Endothelial cell of umbilical vein (primary cell): ENCODE measurements around the gene MIEN1. TPM values are rescaled to one million over a fixed set of nuclear protein-coding genes. Genes with fewer than 3 reads are reported as not detected.

Experiments
- BruUV-seq: library from RNA; stranded (reverse); fragments of 400-500 nt; replicated peaks from 2 replicates; lab custom pipeline; 2021; lab: Mats Ljungman, UMichigan
- CTCF ChIA-PET: fragments of 300-600, 350-600 bp; sonication (Branson Sonifier 250); formaldehyde crosslinking; loops from one replicate; lab custom pipeline; 2021; ENCODE audit warnings: antibody characterized with exemption, inconsistent platforms; lab: Charles Lee
- POLR2A ChIA-PET: fragments of 300-600, 350-600 bp; sonication (Branson Sonifier 250); formaldehyde crosslinking; loops from one replicate; lab custom pipeline; 2021; ENCODE audit warnings: antibody characterized with exemption, inconsistent platforms; lab: Charles Lee
- DNase-seq: peaks from one replicate; pipeline ENCODE4 v3.0.0-alpha.2; 2011; ENCODE audit warnings: low read depth, low spot score
- FAIRE-seq: peaks from 2 replicates; lab custom pipeline; 2011; peaks lifted over from hg19 to GRCh38; lab: Jason Lieb, UNC
- H2AFZ ChIP-seq: 2 replicates; pipeline ENCODE4 v1.6.0; 2012; ENCODE audit warnings: low read depth, low read length, control low read depth, inconsistent platforms
- H3K27ac ChIP-seq: 2 replicates; pipeline ENCODE4 v1.5.1; 2011; ENCODE audit warnings: low read depth, mild to moderate bottlenecking, control low read depth, low read length, moderate library complexity; ENCODE audit not compliant: insufficient read depth
- H3K27me3 ChIP-seq, 2 experiments: 2 replicates each; pipeline versions ENCODE4 v1.6.0 to v1.6.1; 2011; ENCODE audit warnings: low read length in 2 of 2, mixed read lengths in 1 of 2; ENCODE audit not compliant: control insufficient read depth in 2 of 2, insufficient read depth in 2 of 2
- H3K36me3 ChIP-seq, 2 experiments: 2 replicates in 1 of 2; 3 replicates in 1 of 2; pipeline ENCODE4 v1.5.1; 2011; ENCODE audit warnings: low read length in 2 of 2, mild to moderate bottlenecking in 1 of 2, moderate library complexity in 1 of 2; ENCODE audit not compliant: control insufficient read depth in 2 of 2, insufficient read depth in 2 of 2; ENCODE audit errors: extremely low read depth in 1 of 2
- H3K4me1 ChIP-seq: 3 replicates; pipeline ENCODE4 v1.5.1; 2011; ENCODE audit warnings: mild to moderate bottlenecking, low read length; ENCODE audit not compliant: control insufficient read depth, insufficient read depth; ENCODE audit errors: extremely low read depth
- H3K4me2 ChIP-seq: 2 replicates; pipeline ENCODE4 v1.6.1; 2011; ENCODE audit warnings: low read length, control low read depth, mixed read lengths; ENCODE audit not compliant: insufficient read depth
- H3K4me3 ChIP-seq, 3 experiments: fragments of 200-600 bp in 1 of 3; sonication (generic), shearing (Covaris generic) in 1 of 3; replicated peaks in 1 of 3; 2 replicates each; pipeline ENCODE4 v1.5.1; 2011 to 2016; ENCODE audit warnings: control low read depth in 3 of 3, low read length in 3 of 3, mild to moderate bottlenecking in 2 of 3, inconsistent platforms in 1 of 3, low read depth in 1 of 3, moderate library complexity in 1 of 3; ENCODE audit not compliant: insufficient read depth in 1 of 3
- H3K79me2 ChIP-seq: 2 replicates; pipeline ENCODE4 v1.6.0; 2012; ENCODE audit warnings: low read length, inconsistent platforms; ENCODE audit not compliant: control insufficient read depth, insufficient read depth
- H3K9ac ChIP-seq: replicated peaks from 2 replicates; pipeline ENCODE3; 2011; ENCODE audit warnings: low read length, control low read depth; ENCODE audit not compliant: insufficient read depth; ENCODE audit errors: extremely low read depth
- H3K9me1 ChIP-seq: replicated peaks from 3 replicates; pipeline ENCODE4 v1.6.0; 2011; ENCODE audit warnings: mild to moderate bottlenecking, low read length; ENCODE audit not compliant: control insufficient read depth, insufficient read depth; ENCODE audit errors: extremely low read depth
- H3K9me3 ChIP-seq: replicated peaks from 2 replicates; pipeline ENCODE4 v1.5.1; 2012; ENCODE audit warnings: low read length, inconsistent platforms; ENCODE audit not compliant: control insufficient read depth, insufficient read depth
- H4K20me1 ChIP-seq: replicated peaks from 2 replicates; pipeline ENCODE3; 2011; ENCODE audit warnings: mild to moderate bottlenecking, low read length; ENCODE audit not compliant: control insufficient read depth, insufficient read depth; ENCODE audit errors: extremely low read depth
- CTCF ChIP-seq, 2 donors: IDR thresholded peaks; 1 replicate in 1 of 2; 2 replicates in 1 of 2; pipeline ENCODE4 v1.5.1; 2011; ENCODE audit warnings: low read length in 2 of 2, mild to moderate bottlenecking in 2 of 2, moderate library complexity in 2 of 2, control low read depth in 1 of 2, inconsistent platforms in 1 of 2, low read depth in 1 of 2; ENCODE audit not compliant: insufficient read depth in 1 of 2; ENCODE audit errors: extremely low read depth in 1 of 2
- EZH2 ChIP-seq: IDR thresholded peaks from 2 replicates; pipeline ENCODE4 v1.6.1; 2012; ENCODE audit warnings: borderline replicate concordance, low read depth, mild to moderate bottlenecking, moderate library complexity, low read length, inconsistent platforms; ENCODE audit not compliant: severe bottlenecking
- FOS ChIP-seq: IDR thresholded peaks from 2 replicates; pipeline ENCODE4 v1.6.1; 2011; ENCODE audit warnings: mild to moderate bottlenecking, low read length, moderate library complexity, borderline replicate concordance; ENCODE audit not compliant: insufficient read depth
- GATA2 ChIP-seq: IDR thresholded peaks from 2 replicates; pipeline ENCODE4 v1.7.0; 2011; ENCODE audit warnings: low read depth, mild to moderate bottlenecking, moderate library complexity, mixed read lengths, low read length; ENCODE audit not compliant: insufficient read length, insufficient read depth
- JUN ChIP-seq: IDR thresholded peaks from 2 replicates; pipeline ENCODE4 v1.6.1; 2011; ENCODE audit warnings: borderline replicate concordance, low read depth; ENCODE audit not compliant: insufficient read length, insufficient read depth
- MYC ChIP-seq: IDR thresholded peaks from one replicate; pipeline ENCODE4 v1.6.1; 2011; ENCODE audit warnings: mild to moderate bottlenecking, low read depth, low read length
- POLR2A ChIP-seq: IDR thresholded peaks from 2 replicates; pipeline ENCODE4 v1.6.1; 2012; ENCODE audit warnings: low read depth, mild to moderate bottlenecking, control low read depth, low read length
- POLR2AphosphoS5 ChIP-seq: IDR thresholded peaks from 2 replicates; pipeline ENCODE4 v1.6.1; 2012; ENCODE audit warnings: low read depth, mild to moderate bottlenecking, control low read depth, low read length, moderate library complexity; ENCODE audit not compliant: insufficient read depth
- dilution Hi-C: fragments of 300-500 bp; cut with MboI; formaldehyde crosslinking; loops from one replicate; pipeline ENCODE4 v1.15.0; 2019; ENCODE audit warnings: low sequenced_read_pairs; ENCODE audit not compliant: extremely low pct_ligation_motif_present
- intact Hi-C: fragments of 100-400 bp; cut with micrococcal nuclease; formaldehyde crosslinking; loops from one replicate; pipeline ENCODE4 v1.10.0; 2022
- polyA plus RNA-seq, 4 experiments: library from polyadenylated mRNA; depleted of rRNA in 3 of 4; stranded (reverse) in 3 of 4; unstranded in 1 of 4; fragments of >200 nt; gene quantifications; 2 replicates each; pipeline versions ENCODE4 v1.2.1 to v1.2.3, GENCODE V29; 2011 to 2012; ENCODE audit warnings: missing spikeins in 1 of 4
- total RNA-seq: library from RNA; stranded (reverse); gene quantifications from 2 replicates; pipeline ENCODE4 v1.2.3, GENCODE V29; 2021
- TF ChIP-seq, protein P1 (sequence below): IDR thresholded peaks from 2 replicates; pipeline ENCODE4 v1.6.1; 2011; ENCODE audit not compliant: insufficient read depth, insufficient read length

MIEN1 gene
- total and polyA plus RNA-seq, 2 donors (not counting 3 experiments of a cell fraction or from before 2014, with no cell fraction given) = 42.4 to 74.5 TPM

DNA sequence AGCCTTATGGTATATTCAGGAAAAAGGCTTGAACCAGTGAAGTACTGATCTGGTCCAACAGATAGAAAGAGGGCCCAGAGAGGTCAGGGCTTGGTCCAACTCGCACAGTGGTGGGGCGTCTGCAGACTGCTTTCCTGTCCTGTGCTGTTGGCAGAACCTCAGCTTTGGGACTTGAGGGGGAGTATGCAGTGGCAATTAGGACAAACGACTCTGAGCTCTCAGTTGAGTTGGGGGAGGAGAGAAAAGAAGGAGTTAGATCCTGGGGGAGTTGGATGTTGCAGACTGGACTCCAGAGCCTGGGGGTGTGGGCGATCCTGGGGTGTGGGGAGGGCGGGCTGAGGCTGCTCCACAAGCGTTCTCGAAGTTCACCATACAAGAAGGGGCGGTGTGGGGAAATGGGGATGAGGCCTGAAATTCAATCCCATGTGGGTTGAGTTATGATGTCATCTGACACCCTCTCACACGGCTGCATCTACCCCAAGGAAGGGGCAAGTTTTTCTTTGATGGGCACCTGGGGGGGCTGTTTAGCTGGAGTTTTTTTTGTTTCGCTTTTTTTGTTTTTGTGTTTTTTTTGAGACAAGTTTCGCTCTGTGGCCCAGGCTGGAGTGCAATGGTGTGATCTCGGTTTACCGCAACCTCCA lies 22.0 kb upstream of the MIEN1 start:
- H2AFZ ChIP-seq = no peak overlapping the region
- DNase-seq = no peak
- POLR2A ChIA-PET = no interaction called here
- no peak overlapping the region for H3K4me2 ChIP-seq
- no peaks in the 10 kb centered on the region for H3K79me2 ChIP-seq
- intact Hi-C loops (loop anchor here (5.0 kb wide), 1 partner anchor 115 kb away; the partner anchor contains the start of gene STARD3), dilution Hi-C loops (no loop called here)
- TF ChIP-seq GATA2 (no peak), CTCF (IDR thresholded peaks at IDR 0.05; ENCODE audit: extremely low read depth in 1 of 2, insufficient read depth in 1 of 2, low read depth in 1 of 2, low read length in 2 of 2) (no peak), POLR2A (no peak), POLR2AphosphoS5 (no peak), EZH2 (no peak), JUN (no peak), MYC (no peak), FOS (no peak)
- TF ChIP-seq, protein P1, sequence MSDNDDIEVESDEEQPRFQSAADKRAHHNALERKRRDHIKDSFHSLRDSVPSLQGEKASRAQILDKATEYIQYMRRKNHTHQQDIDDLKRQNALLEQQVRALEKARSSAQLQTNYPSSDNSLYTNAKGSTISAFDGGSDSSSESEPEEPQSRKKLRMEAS = no peak
- peaks cover 9% of the 10 kb centered on the region for H3K4me1 ChIP-seq
- H3K4me3 ChIP-seq = no peak overlapping the region
- peaks cover 4 to 10% of the 10 kb centered on the region in 2 experiments for H3K27me3 ChIP-seq
- FAIRE-seq = no peak
- no peaks in the 10 kb centered on the region for H3K36me3 ChIP-seq
- CTCF ChIA-PET = interaction anchor here (3.4 to 4.9 kb wide), 2 partner anchors 22 to 132 kb away, joined by 17 to 84 read pairs; partner anchors contain the start of gene MIEN1
- H3K9me1 ChIP-seq = no peaks in the 10 kb centered on the region
- H3K9ac ChIP-seq = no peak overlapping the region
- no peaks in the 10 kb centered on the region for H4K20me1 ChIP-seq
- no peak overlapping the region for H3K27ac ChIP-seq
- no peaks in the 10 kb centered on the region for H3K9me3 ChIP-seq
- BruUV-seq = no TSS peak
